GM12872 (cell line): ENCODE measurements around the gene FBXO48.

Source experiments
- CTCF ChIP-seq: IDR thresholded peaks from 3 replicates; pipeline ENCODE4 v1.5.1; 2011; ENCODE audit warnings: low read depth, mild to moderate bottlenecking, low read length, moderate library complexity; ENCODE audit not compliant: insufficient read depth

The FBXO48 gene

GRCh38 chr2:68467077-68467960 is at the start of gene FBXO48, which contains the start of gene APLF:
FBXO48 (minus strand) TSS chr2:68467294; CDS start chr2:68465145, 2,149 bp downstream.
APLF (plus strand) TSS chr2:68467585; CDS start chr2:68467732, 147 bp downstream.
- no peak for TF ChIP-seq CTCF

GRCh38 chr2:68516051-68516955 is 49.2 kb upstream of the FBXO48 start:
- TF ChIP-seq CTCF = no peak

GRCh38 chr2:68514316-68514929 is 47.3 kb upstream of the FBXO48 start:
- no peak for TF ChIP-seq CTCF

- TF ChIP-seq CTCF = no peak
Observed at GRCh38 chr2:68512966-68513365, 45.9 kb upstream of the FBXO48 start.

GRCh38 chr2:68512326-68512725 is 45.2 kb upstream of the FBXO48 start:
- TF ChIP-seq CTCF = no peak

DNA sequence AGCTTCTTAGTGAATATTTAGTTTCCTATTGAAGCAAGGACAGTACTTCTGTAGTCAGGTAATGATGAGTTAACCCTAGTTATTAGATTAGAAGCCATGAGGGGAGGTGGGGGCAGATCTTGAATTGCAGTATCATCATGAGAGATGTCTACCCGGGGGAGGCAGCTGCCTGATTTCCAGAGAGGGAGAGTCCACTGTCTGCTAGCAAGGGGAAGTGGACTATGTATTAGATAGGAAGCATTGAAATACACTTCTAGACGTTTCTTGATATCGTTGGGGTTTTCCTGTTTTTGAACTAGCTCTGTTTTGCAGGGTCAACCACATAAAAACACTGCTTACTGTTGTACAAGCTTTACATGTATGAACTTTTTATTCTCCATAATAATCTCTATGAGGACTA is 39.1 kb upstream of the FBXO48 start:
- TF ChIP-seq CTCF = no peak
